ENCODE results near the gene CEP170.
"Not testable (repeated sequence)": the region's sequence is repeated elsewhere in the genome, so short reads cannot be mapped to it uniquely, and the experiment has no call there.

CEP170 gene

GRCh38 chr1:243164911-243165310 is 90.2 kb downstream of the CEP170 start:
- not testable (repeated sequence) for DNase-seq

- not testable (repeated sequence) for DNase-seq
Measured at GRCh38 chr1:243150906-243151305, 104.2 kb downstream of the CEP170 start.

GRCh38 chr1:243149120-243149519 is 106.0 kb downstream of the CEP170 start:
- not testable (repeated sequence) for DNase-seq

GRCh38 chr1:243147351-243147750 is 107.7 kb downstream of the CEP170 start:
- DNase-seq: not testable (repeated sequence)

- not testable (repeated sequence) for DNase-seq
Measured at GRCh38 chr1:243140498-243140897, 114.6 kb downstream of the CEP170 start.

GRCh38 chr1:243122876-243123409 is 132.1 kb downstream of the CEP170 start:
- not testable (repeated sequence) for DNase-seq

GRCh38 chr1:243121939-243122338 is 133.1 kb downstream of the CEP170 start:
- DNase-seq: not testable (repeated sequence)

GRCh38 chr1:243118601-243119322 is 136.3 kb downstream of the CEP170 start:
- not testable (repeated sequence) for DNase-seq

- not testable (repeated sequence) for DNase-seq
Measured at GRCh38 chr1:243116187-243116586, 138.9 kb downstream of the CEP170 start.

GRCh38 chr1:243114769-243115168 is 140.3 kb downstream of the CEP170 start:
- DNase-seq: not testable (repeated sequence)

GRCh38 chr1:243114059-243114713 is 140.9 kb downstream of the CEP170 start:
- DNase-seq: not testable (repeated sequence)

- DNase-seq: not testable (repeated sequence)
Measured at GRCh38 chr1:243107171-243107570, 147.9 kb downstream of the CEP170 start.

- not testable (repeated sequence) for DNase-seq
Measured at GRCh38 chr1:243105652-243106332, 149.3 kb downstream of the CEP170 start.

GRCh38 chr1:243105104-243105503 is 150.0 kb downstream of the CEP170 start:
- DNase-seq: not testable (repeated sequence)

- not testable (repeated sequence) for DNase-seq
Measured at GRCh38 chr1:243104452-243104851, 150.6 kb downstream of the CEP170 start.

- DNase-seq: not testable (repeated sequence)
Measured at GRCh38 chr1:243101551-243102050, 153.5 kb downstream of the CEP170 start.

- DNase-seq: not testable (repeated sequence)
Measured at GRCh38 chr1:243087368-243087767, 167.7 kb downstream of the CEP170 start.
